H1 (cell line): ENCODE data around the gene GJA10. TPM values are rescaled to one million over a fixed set of nuclear protein-coding genes. Genes with fewer than 3 reads are reported as not detected.
A peak's percentile ranks its signal among the peaks of the same experiment; 100 is the strongest.

ENCODE experiments used
- CTCF ChIA-PET: fragments of 300-600 bp; sonication (Branson Sonifier 250); formaldehyde crosslinking; loops from one replicate; lab custom pipeline; 2021; ENCODE audit not compliant: partially characterized antibody; lab: Charles Lee
- POLR2A ChIA-PET: fragments of 300-600 bp; sonication (Branson Sonifier 250); formaldehyde crosslinking; loops from one replicate; lab custom pipeline; 2021; ENCODE audit warnings: inconsistent platforms; ENCODE audit not compliant: partially characterized antibody; lab: Charles Lee
- DNase-seq, 2 experiments: peaks; one replicate each; pipeline versions ENCODE4 v3.0.0 to v3.0.0-alpha.2; 2010 to 2022; ENCODE audit warnings: low spot score in 2 of 2, low read depth in 1 of 2, mixed read lengths in 1 of 2
- FAIRE-seq: peaks from 2 replicates; lab custom pipeline; 2011; peaks lifted over from hg19 to GRCh38; lab: Jason Lieb, UNC
- H2AFZ ChIP-seq: 2 replicates; pipeline ENCODE4 v1.8.1; 2012; ENCODE audit warnings: low read length, inconsistent platforms
- H2AK5ac ChIP-seq: 2 replicates; pipeline ENCODE4 v1.6.1; 2013; ENCODE audit warnings: low read depth, low read length
- H2BK120ac ChIP-seq: replicated peaks from 2 replicates; pipeline ENCODE3; 2013; ENCODE audit warnings: low read depth, low read length, inconsistent platforms
- H2BK12ac ChIP-seq: 2 replicates; pipeline ENCODE4 v1.6.1; 2013; ENCODE audit warnings: low read depth, low read length
- H2BK15ac ChIP-seq: 2 replicates; pipeline ENCODE4 v1.6.1; 2013; ENCODE audit warnings: low read length
- H2BK20ac ChIP-seq: 2 replicates; pipeline ENCODE4 v1.6.1; 2013; ENCODE audit warnings: low read length
- H2BK5ac ChIP-seq: 2 replicates; pipeline ENCODE4 v1.6.1; 2013; ENCODE audit warnings: low read depth, low read length
- H3K14ac ChIP-seq: 2 replicates; pipeline ENCODE4 v1.6.1; 2013; ENCODE audit warnings: inconsistent platforms; ENCODE audit not compliant: insufficient read length
- H3K18ac ChIP-seq: 2 replicates; pipeline ENCODE4 v1.6.1; 2013; ENCODE audit warnings: low read length; ENCODE audit errors: extremely low read depth
- H3K23ac ChIP-seq: 2 replicates; pipeline ENCODE4 v1.6.1; 2013; ENCODE audit warnings: inconsistent platforms; ENCODE audit not compliant: insufficient read length
- H3K23me2 ChIP-seq: 2 replicates; pipeline ENCODE4 v1.6.1; 2013; ENCODE audit warnings: low read depth, low read length
- H3K27ac ChIP-seq: 2 replicates; pipeline ENCODE4 v1.6.1; 2011; ENCODE audit warnings: low read depth, low read length, inconsistent platforms
- H3K27me3 ChIP-seq, 4 experiments: replicated peaks in 1 of 4; 1 replicate in 1 of 4; 2 replicates in 3 of 4; pipeline versions ENCODE4 v1.6.1 to v1.8.1; 2011 to 2013; ENCODE audit warnings: low read length in 3 of 4, mild to moderate bottlenecking in 3 of 4, inconsistent platforms in 2 of 4, mixed read lengths in 2 of 4, moderate library complexity in 1 of 4; ENCODE audit not compliant: control insufficient read depth in 3 of 4, insufficient read depth in 3 of 4; ENCODE audit errors: extremely low read depth in 1 of 4
- H3K36me3 ChIP-seq, 4 experiments: 2 replicates each; pipeline versions ENCODE4 v1.6.1 to v1.8.1; 2011 to 2013; ENCODE audit warnings: mild to moderate bottlenecking in 4 of 4, low read length in 3 of 4, moderate library complexity in 2 of 4, control low read depth in 1 of 4, inconsistent platforms in 1 of 4; ENCODE audit not compliant: insufficient read depth in 4 of 4, control insufficient read depth in 2 of 4
- H3K4ac ChIP-seq: replicated peaks from 2 replicates; pipeline ENCODE3; 2013; ENCODE audit warnings: low read length, low read depth, mixed read lengths, inconsistent platforms; ENCODE audit not compliant: insufficient read length
- H3K4me1 ChIP-seq, 4 experiments: replicated peaks in 1 of 4; 1 replicate in 1 of 4; 2 replicates in 3 of 4; pipeline versions ENCODE4 v1.6.1 to v1.8.1; 2011 to 2013; ENCODE audit warnings: low read length in 3 of 4, inconsistent platforms in 2 of 4, mixed read lengths in 1 of 4; ENCODE audit not compliant: insufficient read depth in 4 of 4, control insufficient read depth in 3 of 4
- H3K4me2 ChIP-seq, 2 experiments: 2 replicates each; pipeline versions ENCODE4 v1.6.1 to v1.8.1; 2011 to 2013; ENCODE audit warnings: low read depth in 2 of 2, low read length in 2 of 2, control low read depth in 1 of 2, inconsistent platforms in 1 of 2, mild to moderate bottlenecking in 1 of 2; ENCODE audit not compliant: insufficient read depth in 1 of 2
- H3K4me3 ChIP-seq, 4 experiments: fragments of 200-600, 300-600 bp in 1 of 4; sonication (generic), shearing (Covaris generic), sonication (Bioruptor Twin) in 1 of 4; 2 replicates each; pipeline versions ENCODE4 v1.5.1 to v1.8.1; 2011 to 2016; ENCODE audit warnings: low read length in 4 of 4, low read depth in 3 of 4, control low read depth in 2 of 4, inconsistent platforms in 2 of 4, mild to moderate bottlenecking in 2 of 4, mixed read lengths in 1 of 4, moderate library complexity in 1 of 4; ENCODE audit not compliant: insufficient read depth in 2 of 4; ENCODE audit errors: extremely low read depth in 1 of 4
- H3K56ac ChIP-seq: replicated peaks from 2 replicates; pipeline ENCODE3; 2013; ENCODE audit warnings: low read depth, mild to moderate bottlenecking, mixed read lengths, low read length, inconsistent platforms; ENCODE audit not compliant: insufficient read length
- H3K79me1 ChIP-seq: 2 replicates; pipeline ENCODE4 v1.6.1; 2013; ENCODE audit warnings: low read depth, low read length, control low read depth
- H3K79me2 ChIP-seq, 2 experiments: 2 replicates each; pipeline versions ENCODE4 v1.6.1 to v1.8.1; 2012 to 2013; ENCODE audit warnings: low read length in 2 of 2, mild to moderate bottlenecking in 2 of 2, inconsistent platforms in 1 of 2; ENCODE audit not compliant: insufficient read depth in 2 of 2, control insufficient read depth in 1 of 2
- H3K9ac ChIP-seq, 4 experiments: replicated peaks in 1 of 4; 1 replicate in 1 of 4; 2 replicates in 3 of 4; pipeline versions ENCODE4 v1.6.1 to v1.8.1; 2011 to 2013; ENCODE audit warnings: low read depth in 3 of 4, low read length in 3 of 4, control low read depth in 2 of 4, mild to moderate bottlenecking in 2 of 4, moderate library complexity in 2 of 4, inconsistent platforms in 1 of 4; ENCODE audit errors: extremely low read depth in 1 of 4
- H3K9me3 ChIP-seq, 2 experiments: 2 replicates each; pipeline versions ENCODE4 v1.6.1 to v1.8.1; 2012 to 2013; ENCODE audit warnings: mild to moderate bottlenecking in 2 of 2, moderate library complexity in 2 of 2, control low read depth in 1 of 2, inconsistent platforms in 1 of 2, low read depth in 1 of 2, low read length in 1 of 2, mixed read lengths in 1 of 2; ENCODE audit not compliant: insufficient read depth in 2 of 2
- H4K20me1 ChIP-seq, 2 experiments: replicated peaks in 1 of 2; 2 replicates each; pipeline versions ENCODE3 to v1.8.1; 2011 to 2013; ENCODE audit warnings: inconsistent platforms in 2 of 2, low read length in 2 of 2, mild to moderate bottlenecking in 1 of 2; ENCODE audit not compliant: insufficient read depth in 2 of 2, control insufficient read depth in 1 of 2
- H4K5ac ChIP-seq: 2 replicates; pipeline ENCODE4 v1.6.1; 2013; ENCODE audit warnings: low read length, low read depth, mixed read lengths, inconsistent platforms; ENCODE audit not compliant: insufficient read length
- H4K8ac ChIP-seq: 2 replicates; pipeline ENCODE4 v1.8.0; 2013; ENCODE audit warnings: mild to moderate bottlenecking, moderate library complexity, low read length, inconsistent platforms; ENCODE audit not compliant: insufficient read depth; ENCODE audit errors: extremely low read depth
- H4K91ac ChIP-seq: replicated peaks from 2 replicates; pipeline ENCODE3; 2013; ENCODE audit warnings: low read length, mixed read lengths, inconsistent platforms; ENCODE audit not compliant: insufficient read length
- CBX5 ChIP-seq: fragments of 300-800, 300-1000 bp; sonication (generic); IDR thresholded peaks from 2 replicates; pipeline ENCODE4 v1.7.1; 2016; ENCODE audit warnings: antibody characterized with exemption, low read length, low read depth
- GTF2F1 ChIP-seq: IDR thresholded peaks from 2 replicates; pipeline ENCODE4 v1.6.1; 2012; ENCODE audit warnings: low read depth, low read length, improper control_type of control experiment, borderline replicate concordance
- JUND ChIP-seq: IDR thresholded peaks from 2 replicates; pipeline ENCODE4 v1.6.1; 2011; ENCODE audit warnings: mild to moderate bottlenecking, improper control_type of control experiment, low read length
- KDM1A ChIP-seq: fragments of 200-600, 300-600 bp; sonication (generic); IDR thresholded peaks from 2 replicates; pipeline ENCODE4 v1.7.1; 2016; ENCODE audit warnings: mild to moderate bottlenecking, low read length, borderline replicate concordance
- MAFK ChIP-seq: IDR thresholded peaks from 2 replicates; pipeline ENCODE4 v1.6.1; 2012; ENCODE audit warnings: low read depth, mild to moderate bottlenecking, improper control_type of control experiment, low read length
- RBBP5 ChIP-seq: IDR thresholded peaks from 2 replicates; pipeline ENCODE4 v1.7.1; 2012; ENCODE audit warnings: low read depth, mild to moderate bottlenecking, inconsistent platforms, low read length, moderate library complexity, borderline replicate concordance
- RFX5 ChIP-seq: IDR thresholded peaks from 2 replicates; pipeline ENCODE4 v1.6.1; 2011; ENCODE audit warnings: low read depth, low read length, improper control_type of control experiment, borderline replicate concordance
- SP1 ChIP-seq: IDR thresholded peaks from 2 replicates; pipeline ENCODE4 v1.6.1; 2011; ENCODE audit warnings: low read depth, low read length
- TEAD4 ChIP-seq: IDR thresholded peaks from 2 replicates; pipeline ENCODE4 v1.6.1; 2012; ENCODE audit warnings: low read depth, low read length, inconsistent platforms, mixed read lengths
- WGBS, 2 experiments: shearing (Covaris generic) in 1 of 2; methylation state at CpG; one replicate each; pipeline versions ENCODE4 v1.1.6 to v1.1.7; 2013 to 2015; ENCODE audit warnings: low lambda C conversion rate in 2 of 2, mixed read lengths in 2 of 2, inconsistent platforms in 1 of 2, low coverage in 1 of 2, missing lambda C conversion rate in 1 of 2; ENCODE audit not compliant: insufficient replicate concordance in 2 of 2, insufficient coverage in 1 of 2, insufficient read length in 1 of 2; ENCODE audit errors: extremely low coverage in 1 of 2, missing lambda C conversion rate in 1 of 2; 5-methylcytosine and 5-hydroxymethylcytosine counted together
- polyA plus RNA-seq, 7 experiments: library from polyadenylated mRNA; depleted of rRNA in 3 of 7; stranded (reverse) in 5 of 7; unstranded in 2 of 7; fragments of >200 nt in 5 of 7; fragments of 200-250 nt in 2 of 7; gene quantifications; 1 replicate in 5 of 7; 2 replicates in 1 of 7; 4 replicates in 1 of 7; pipeline versions ENCODE4 v1.2.1 to v1.2.3, GENCODE V29; 2011 to 2013; ENCODE audit warnings: missing spikeins in 2 of 7, mixed read lengths in 2 of 7
- total RNA-seq: library from RNA; stranded (reverse); fragmentation: NEBNext Ultra II Directional; extraction: Animal tissue kit (Norgen Biotek cat#: 25700); gene quantifications from 2 replicates; pipeline ENCODE4 v1.2.1, GENCODE V29; 2021

The GJA10 gene
- total and polyA plus RNA-seq, 2 of the 8 experiments (the other 6 are each of a cell fraction or from before 2014, with no cell fraction given): 0.21 TPM; not detected in 1

- H3K56ac ChIP-seq: no peak overlapping the region
- no peak overlapping the region for H3K27ac ChIP-seq
- H3K4ac ChIP-seq: no peak overlapping the region
- POLR2A ChIA-PET: no interaction called here
- H3K18ac ChIP-seq: no peak overlapping the region
- H2BK120ac ChIP-seq: no peak overlapping the region
- WGBS, 2 experiments: 91% methylated on average over 12 of the region's 12 CpGs; no CpG with 5 or more reads in 1 of the 2 experiments
- no peak overlapping the region for H4K5ac ChIP-seq
- no peaks in the 10 kb centered on the region; a peak in 3 of 7 replicates for H3K4me1 ChIP-seq
- H3K27me3 ChIP-seq: no peaks in the 10 kb centered on the region
- no peak overlapping the region for H2AFZ ChIP-seq
- TF ChIP-seq JUND: no peak
- no peak for TF ChIP-seq MAFK
- no peak for TF ChIP-seq TEAD4
- no peak for TF ChIP-seq KDM1A
- TF ChIP-seq RFX5: no peak
- no peak for TF ChIP-seq GTF2F1
- TF ChIP-seq CBX5: no peak
- no peak for TF ChIP-seq RBBP5
- no peak for TF ChIP-seq SP1
- TF ChIP-seq, all 59 proteins: peak for 0
- Histone ChIP-seq H3K79me2 (no peaks in the 10 kb centered on the region), H2BK5ac (no peak overlapping the region), H2BK20ac (no peak overlapping the region), H3K23ac (no peak overlapping the region), H2BK12ac (no peak overlapping the region), H3K14ac (no peak overlapping the region), H3K9me3 (no peaks in the 10 kb centered on the region), H3K79me1 (no peaks in the 10 kb centered on the region), H3K4me2 (no peak overlapping the region), H3K23me2 (no peaks in the 10 kb centered on the region), H2BK15ac (no peak overlapping the region), H4K20me1 (no peaks in the 10 kb centered on the region), H3K36me3 (no peaks in the 10 kb centered on the region), H4K91ac (no peak overlapping the region), H3K9ac (no peak overlapping the region), H2AK5ac (no peak overlapping the region), H4K8ac (no peak overlapping the region), H3K4me3 (no peak overlapping the region)
- no peak for FAIRE-seq
- DNase-seq: peak in 1 of 2 experiments; percentile 1
- CTCF ChIA-PET: interaction anchor here (1.4 kb wide), 1 partner anchor 12 kb away, joined by 3 read pairs; no protein-coding TSS in a partner anchor
Observed at GRCh38 chr6:89938014-89938413, 43.7 kb downstream of the GJA10 start.
